Mammary epithelial cell (primary cell): ENCODE results near the gene CASP1.
"Not testable (repeated sequence)": the region's sequence is repeated elsewhere in the genome, so short reads cannot be mapped to it uniquely, and the experiment has no call there.

ENCODE experiments used
- CTCF ChIP-seq, 2 donors: IDR thresholded peaks in 1 of 2; conservative IDR thresholded peaks in 1 of 2; 2 replicates each; pipeline ENCODE4 v1.5.1; 2011 to 2012; ENCODE audit warnings: inconsistent platforms in 2 of 2, low read length in 2 of 2, mild to moderate bottlenecking in 2 of 2, control low read depth in 1 of 2, low read depth in 1 of 2; ENCODE audit not compliant: insufficient read depth in 1 of 2; ENCODE audit errors: extremely low read depth in 1 of 2
- EZH2 ChIP-seq: IDR thresholded peaks from 2 replicates; pipeline ENCODE4 v1.6.1; 2012; ENCODE audit warnings: low read length, inconsistent platforms, borderline replicate concordance

- not testable (repeated sequence) for TF ChIP-seq CTCF (conservative IDR thresholded peaks at IDR 0.05 in 1 of 2, IDR thresholded peaks at IDR 0.05 in 1 of 2; ENCODE audit: extremely low read depth in 1 of 2, insufficient read depth in 1 of 2, low read depth in 1 of 2, low read length in 2 of 2); EZH2
These were observed 45.4 kb upstream of the CASP1 start for GRCh38 chr11:105080171-105080906.
